SHP77 treated with DMSO at 0.1 percent for 48 hours (cell line): ENCODE measurements around the gene PPP2R2C.

Experiments
- DNase-seq: peaks from one replicate; lab custom pipeline; 2025; lab: John Stamatoyannopoulos, UW

Gene PPP2R2C

DNA sequence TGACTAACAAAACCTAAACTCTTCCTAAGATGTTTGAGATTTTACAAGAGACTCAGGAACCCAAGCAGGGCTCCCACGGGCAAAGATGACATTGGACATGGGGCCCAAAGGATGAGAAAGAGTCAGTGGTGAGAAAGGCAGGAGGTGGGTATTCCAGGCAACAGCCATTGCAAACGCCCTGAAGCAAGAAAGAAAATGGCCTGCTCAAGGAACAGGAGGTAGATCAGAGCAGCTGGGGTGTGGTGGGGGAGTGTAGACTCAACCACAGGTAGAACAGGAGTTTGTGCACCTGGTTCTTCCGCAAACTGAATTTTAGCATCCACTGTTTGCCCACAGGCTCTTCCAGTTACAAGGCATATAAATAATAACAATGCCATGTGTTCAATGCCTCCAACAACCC is 3.3 kb downstream of the PPP2R2C start:
- no peak for DNase-seq

DNA sequence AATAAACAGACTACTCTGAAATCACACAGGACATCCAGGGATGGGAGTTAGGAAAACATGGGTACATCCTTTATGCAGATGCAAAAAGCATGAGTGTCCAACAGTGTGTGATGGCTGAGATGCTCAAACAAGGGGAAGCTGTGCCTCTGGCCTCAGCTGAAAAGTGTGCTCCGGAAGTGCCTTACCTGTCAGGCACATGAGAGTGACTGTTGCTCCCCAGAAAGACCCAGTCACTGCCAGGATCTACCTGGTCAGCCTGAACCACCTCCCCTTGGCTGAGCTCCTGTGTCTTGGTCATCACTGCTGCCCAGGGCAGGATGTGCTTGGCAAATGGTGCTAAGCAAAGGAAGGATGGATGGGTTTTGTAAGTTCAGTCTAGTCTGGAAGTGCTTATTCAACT is 4.0 kb downstream of the PPP2R2C start:
- DNase-seq: no peak

- no peak for DNase-seq
Measured at GRCh38 chr4:6467600-6467999, 4.8 kb downstream of the PPP2R2C start.

DNA sequence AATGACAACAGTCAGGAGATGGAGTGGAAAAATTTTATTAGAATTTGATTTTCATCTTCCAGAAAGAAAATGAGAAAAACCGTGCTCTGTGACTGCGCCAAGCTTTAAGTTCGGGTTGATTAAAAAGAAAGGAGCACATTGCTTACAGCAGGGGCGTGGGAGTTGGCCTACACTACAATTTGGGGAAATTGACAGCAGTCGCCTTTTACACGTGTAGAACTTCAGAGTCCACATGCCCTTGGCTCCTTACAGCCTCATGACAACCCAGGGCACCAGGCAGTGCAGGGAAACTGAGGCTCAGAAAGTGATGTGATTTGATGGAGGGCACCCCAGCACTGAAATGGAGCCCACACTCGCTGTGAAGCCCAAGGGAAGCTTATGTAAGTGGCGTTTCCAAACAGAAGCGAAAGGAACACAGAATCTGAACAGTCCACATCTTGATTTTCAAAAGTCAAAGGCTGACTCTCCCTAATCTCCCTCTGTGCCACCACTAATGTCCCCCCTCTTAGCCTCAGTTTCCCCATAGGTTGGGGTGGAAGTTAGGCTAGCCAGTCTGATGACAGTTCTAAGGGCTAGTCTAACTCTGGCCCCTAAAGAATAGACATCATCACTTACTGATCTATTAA is 5.5 kb downstream of the PPP2R2C start:
- DNase-seq: no peak

DNA sequence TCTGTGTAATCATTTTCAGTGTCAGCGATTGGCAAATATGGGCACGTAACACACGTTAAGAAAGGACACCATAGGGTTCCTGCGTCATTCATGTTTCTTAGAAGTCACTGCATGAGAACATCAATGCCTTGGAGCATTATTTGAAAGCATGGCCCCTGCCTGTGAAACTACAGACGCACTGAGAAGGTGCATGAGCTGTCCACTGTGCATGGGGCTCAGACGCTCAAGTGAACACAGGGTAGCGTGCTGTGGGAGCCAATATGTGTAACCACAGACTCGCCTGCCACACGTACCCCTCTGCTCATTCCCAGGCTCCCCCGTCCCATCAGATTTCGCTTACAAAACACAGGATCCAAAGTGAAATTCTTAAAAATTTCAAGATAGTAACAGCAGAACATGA is 6.5 kb downstream of the PPP2R2C start:
- no peak for DNase-seq

- no peak for DNase-seq
Measured at GRCh38 chr4:6464842-6465588, 7.4 kb downstream of the PPP2R2C start.

GRCh38 chr4:6463311-6464289 is 8.8 kb downstream of the PPP2R2C start:
- DNase-seq: no peak

DNA sequence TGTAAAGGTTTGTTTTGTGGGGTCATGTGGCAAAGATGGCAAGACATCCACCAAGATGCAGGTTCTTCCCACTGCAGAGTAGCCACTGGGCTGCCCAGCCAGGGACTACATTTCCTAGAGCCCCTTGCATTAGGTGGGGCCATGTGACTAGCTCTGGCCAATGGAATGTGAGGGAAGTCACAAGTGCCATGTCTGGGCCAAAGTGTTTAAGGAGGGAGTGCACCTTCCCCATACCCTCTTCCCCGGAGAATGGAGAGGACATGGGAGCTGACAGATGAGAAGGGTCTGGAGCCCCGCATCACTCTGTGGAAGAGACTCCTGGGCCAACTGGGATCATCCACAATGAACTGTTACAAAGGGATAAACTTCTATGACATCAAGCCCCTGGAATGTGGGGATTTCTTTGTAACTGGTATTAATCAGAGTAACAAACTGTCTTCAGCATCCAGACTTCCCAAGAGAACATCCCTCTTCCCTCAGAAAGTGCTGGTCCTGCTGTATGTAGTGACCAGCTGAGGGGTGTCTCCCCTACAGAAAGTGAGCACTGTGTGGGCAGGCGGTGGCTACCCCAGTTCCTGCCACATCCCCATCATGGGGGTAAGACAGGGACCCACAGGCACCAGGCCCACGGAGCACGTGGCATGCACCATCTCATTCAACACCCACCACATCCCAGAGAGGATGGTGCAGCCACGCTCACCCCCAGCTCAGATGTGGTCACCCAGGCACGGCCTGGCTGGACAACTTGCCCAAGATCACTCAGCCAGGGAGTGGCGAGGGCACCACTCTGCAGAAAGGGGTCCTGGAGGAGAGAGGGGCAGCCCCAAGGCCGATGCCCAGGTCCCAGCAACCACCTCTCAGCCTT is 10.9 kb downstream of the PPP2R2C start:
- DNase-seq: no peak

GRCh38 chr4:6460876-6461275 is 11.5 kb downstream of the PPP2R2C start:
- DNase-seq: no peak

DNA sequence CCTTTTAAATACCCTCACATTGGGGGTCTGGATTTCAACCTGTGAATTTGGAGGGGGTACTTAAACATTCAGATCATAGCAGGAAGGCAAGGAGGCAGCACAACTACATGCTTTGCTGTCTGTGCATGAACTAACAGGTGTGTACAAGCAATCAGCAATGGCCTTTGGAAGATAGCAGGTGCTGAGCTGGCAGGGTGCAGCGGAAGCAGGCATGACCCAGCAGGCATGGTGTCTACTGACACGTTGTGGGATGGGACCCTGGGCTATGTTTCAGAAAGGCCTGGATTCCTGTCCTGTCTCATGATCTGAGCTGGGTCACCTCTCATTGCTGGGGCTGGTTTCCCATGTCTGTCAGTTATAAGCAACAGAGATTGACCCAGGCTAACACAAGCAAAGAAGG is 13.9 kb downstream of the PPP2R2C start:
- no peak for DNase-seq

GRCh38 chr4:6456450-6456849 is 16.0 kb downstream of the PPP2R2C start:
- DNase-seq: no peak

GRCh38 chr4:6454112-6454910 is 18.1 kb downstream of the PPP2R2C start:
- no peak for DNase-seq

DNA sequence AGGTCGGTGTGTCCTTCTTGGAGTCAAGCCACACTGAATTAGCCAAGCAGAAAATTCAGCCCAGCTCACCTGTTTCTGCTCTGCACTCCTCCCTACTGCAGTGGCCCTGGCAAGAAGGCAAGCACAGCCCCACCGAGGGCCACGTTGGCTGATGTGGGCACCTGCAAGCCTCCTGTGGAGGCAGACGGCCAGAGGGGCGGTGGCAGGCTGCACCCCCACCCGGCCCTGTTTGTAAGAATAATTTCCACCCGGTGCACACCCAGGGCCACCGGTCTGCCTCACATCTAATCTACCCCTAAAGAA is 18.8 kb downstream of the PPP2R2C start:
- DNase-seq: no peak

GRCh38 chr4:6452897-6453687 is 19.3 kb downstream of the PPP2R2C start:
- DNase-seq: no peak

DNA sequence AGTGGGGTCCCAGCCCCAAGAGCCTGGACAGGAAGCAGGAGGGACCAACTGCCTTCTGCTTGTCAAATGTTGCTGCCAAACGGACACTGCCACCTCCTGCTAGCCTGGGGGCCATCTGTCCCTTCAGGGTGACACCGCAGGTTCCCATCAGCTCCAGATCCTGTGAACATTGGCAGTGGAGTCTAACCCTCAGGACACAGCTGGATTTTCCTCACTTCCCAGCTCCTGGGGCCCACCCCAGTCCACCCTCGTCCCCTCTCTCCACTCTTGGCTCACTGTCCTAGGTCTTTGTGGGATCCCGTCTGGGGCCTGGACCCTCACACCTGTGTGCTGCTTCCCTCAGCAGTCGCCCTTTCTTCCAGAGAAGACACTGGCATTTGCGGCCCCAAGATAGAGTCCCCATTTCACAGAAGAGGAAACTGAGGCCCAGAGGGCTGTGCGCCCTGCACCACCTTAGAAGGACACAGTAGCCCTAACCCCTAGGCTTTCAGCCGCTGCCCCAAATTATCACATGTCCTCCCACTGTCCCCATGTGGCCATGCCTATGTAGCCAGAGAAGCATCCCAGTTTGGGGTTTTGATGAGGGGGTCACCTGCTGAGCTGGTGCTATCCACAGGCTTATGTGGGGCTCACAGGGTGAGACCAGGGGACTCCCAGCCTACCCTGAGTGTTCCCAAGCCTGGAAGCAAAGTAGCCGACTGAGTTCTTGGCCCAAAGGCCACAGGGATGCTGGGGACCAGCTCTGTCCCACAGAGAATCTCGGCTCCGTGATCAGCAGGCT is 20.1 kb downstream of the PPP2R2C start:
- no peak for DNase-seq

DNA sequence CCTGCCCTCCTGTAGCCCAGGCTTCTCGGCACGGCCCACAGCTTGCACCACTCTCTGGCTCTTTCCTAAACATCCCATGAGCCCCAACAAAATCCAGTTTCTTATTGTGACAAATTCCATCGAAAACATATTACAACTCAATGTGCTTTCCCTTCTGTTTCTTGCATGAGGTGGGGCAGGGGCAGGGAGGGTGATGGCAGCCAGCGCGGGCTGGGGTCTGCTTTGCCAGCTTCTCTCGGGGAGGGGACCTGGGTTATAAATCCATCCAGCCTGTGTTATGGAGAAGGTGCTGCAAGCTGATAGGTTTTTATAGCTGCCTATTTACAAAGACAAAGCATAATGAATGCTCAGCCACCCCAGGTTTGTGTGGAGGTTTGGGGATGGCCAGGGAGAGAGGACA is 21.1 kb downstream of the PPP2R2C start:
- DNase-seq: no peak

- DNase-seq: no peak
Measured at GRCh38 chr4:6450709-6451108, 21.7 kb downstream of the PPP2R2C start.

DNA sequence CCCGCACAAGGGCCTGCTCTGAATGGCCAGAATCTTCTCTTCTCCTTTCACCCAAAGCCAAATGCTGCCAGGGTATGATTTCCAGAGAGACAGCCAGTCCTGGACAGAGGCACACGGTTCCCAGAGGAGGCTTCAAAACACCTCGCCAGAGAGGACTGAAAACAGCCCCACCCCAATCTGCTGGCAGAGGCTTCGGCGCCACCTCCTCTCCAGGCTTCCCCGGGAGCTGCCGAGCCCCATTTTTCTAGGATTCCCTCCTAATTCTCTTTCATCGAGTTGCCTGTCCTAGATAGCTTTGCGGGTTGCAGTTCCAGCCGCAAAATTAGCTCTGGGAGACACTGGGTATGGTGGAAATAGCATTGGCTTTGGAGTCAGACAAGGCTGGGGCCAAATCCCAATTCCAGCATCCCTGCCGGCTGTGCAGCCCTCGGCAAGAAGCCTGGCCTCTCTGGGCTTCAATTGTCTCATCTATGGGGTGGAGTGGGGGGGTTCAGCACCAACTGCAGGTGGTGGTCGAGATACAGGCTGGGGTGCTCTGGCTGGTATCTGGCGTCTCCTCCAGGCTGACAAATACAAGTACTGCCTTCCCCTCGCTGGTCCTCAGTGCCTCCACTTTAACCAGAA is 22.6 kb downstream of the PPP2R2C start:
- DNase-seq: no peak

GRCh38 chr4:6449335-6449734 is 23.1 kb downstream of the PPP2R2C start:
- DNase-seq: no peak
